Adrenal gland (tissue), 12 donors: ENCODE data around the gene PNPLA7. TPM values are rescaled to one million over a fixed set of nuclear protein-coding genes. Genes with fewer than 3 reads are reported as not detected.
"Not testable (repeated sequence)": the region's sequence is repeated elsewhere in the genome, so short reads cannot be mapped to it uniquely, and the experiment has no call there.

Experiments used
- DNase-seq, 7 donors: peaks; one replicate each; pipeline ENCODE4 v3.0.0-alpha.2; 2019 to 2020
- H3K27ac ChIP-seq, 5 donors: fragments of 200-600 bp; sonication (generic) in 4 of 5; 1 replicate in 3 of 5; 2 replicates in 2 of 5; pipeline versions ENCODE4 v1.5.1 to v1.8.0; 2016 to 2020; ENCODE audit warnings: mild to moderate bottlenecking in 1 of 5
- H3K27me3 ChIP-seq: fragments of 200-600 bp; 2 replicates; pipeline ENCODE4 v1.8.0; 2021
- H3K36me3 ChIP-seq, 2 donors: fragments of 200-600 bp; replicated peaks in 1 of 2; 1 replicate in 1 of 2; 2 replicates in 1 of 2; pipeline versions ENCODE4 v1.5.1 to v1.8.0; 2018 to 2022
- H3K4me1 ChIP-seq, 2 donors: fragments of 200-600 bp; replicated peaks in 1 of 2; 1 replicate in 1 of 2; 2 replicates in 1 of 2; pipeline versions ENCODE4 v1.5.1 to v1.8.0; 2018 to 2021
- H3K4me3 ChIP-seq, 4 donors: fragments of 200-600 bp; sonication (generic) in 3 of 4; one replicate each; pipeline ENCODE4 v1.5.1; 2016 to 2018
- H3K9me3 ChIP-seq, 3 donors: fragments of 200-600 bp; sonication (generic) in 1 of 3; replicated peaks in 1 of 3; 1 replicate in 2 of 3; 2 replicates in 1 of 3; pipeline versions ENCODE4 v1.5.1 to v1.8.0; 2016 to 2021
- CTCF ChIP-seq, 6 experiments: fragments of 450-650 bp in 4 of 6; fragments of 200-600 bp in 2 of 6; sonication (generic) in 1 of 6; IDR thresholded peaks; 1 replicate in 5 of 6; 2 replicates in 1 of 6; pipeline versions ENCODE4 v1.5.1 to v1.8.0; 2016 to 2021; ENCODE audit warnings: antibody characterized with exemption in 6 of 6, mild to moderate bottlenecking in 2 of 6, moderate library complexity in 1 of 6
- POLR2A ChIP-seq, 2 donors: fragments of 450-650 bp; IDR thresholded peaks; one replicate each; pipeline ENCODE4 v1.6.1; 2017; ENCODE audit warnings: antibody characterized with exemption in 2 of 2, mild to moderate bottlenecking in 2 of 2, moderate library complexity in 1 of 2
- WGBS, 4 donors: extraction: QIAGEN DNeasy Blood & Tissue Kit in 2 of 4; methylation state at CpG; one replicate each; pipeline versions ENCODE4 v1.1.5 to v1.1.7; 2013 to 2017; 5-methylcytosine and 5-hydroxymethylcytosine counted together
- intact Hi-C, 2 donors: fragments of 100-400 bp; cut with DNase I; formaldehyde crosslinking; loops; one replicate each; pipeline versions ENCODE4 v1.14.1 to v1.15.0; 2022 to 2023
- polyA plus RNA-seq, 3 donors: library from polyadenylated mRNA; stranded (reverse); fragments of 200-250 nt in 2 of 3; fragments of 350-450 nt in 1 of 3; fragmentation: Illumina TruSeq in 1 of 3; extraction: RNeasy Lipid Tissue Mini Kit (QIAGEN cat#74804) in 1 of 3; gene quantifications; one replicate each; pipeline ENCODE4 v1.2.3, GENCODE V29; 2013 to 2014
- total RNA-seq, 9 donors: library from RNA; depleted of rRNA in 4 of 9; stranded (reverse); fragments of >200 nt in 4 of 9; fragments of 120-200 nt in 1 of 9; fragmentation: NEBNext Ultra II Directional in 1 of 9; extraction: Animal tissue kit (Norgen Biotek cat#: 25700) in 1 of 9; gene quantifications; one replicate each; pipeline versions ENCODE4 v1.1.0 to v1.2.4, GENCODE V29; 2013 to 2023
- donor health status: healthy with polysubstance abuse.
- donor health status: Bipolar disorder and iron deficiency.
- donor health status: DM: yes; HTN: yes; CAD: no.
- donor health status: DM: no; HTN: no; CAD: no.
- donor health status: DM: no; HTN: no; CAD: no.
- donor health status: DM: yes; HTN: yes; CAD: no.

Gene PNPLA7
- total and polyA plus RNA-seq, 12 donors = 0.44 to 64.1 (median 10.8) TPM

- 95 to 97% (median 96%) methylated on average over 18 of the region's 18 CpGs for WGBS, 4 donors
- H3K36me3 ChIP-seq = no peaks in the 10 kb centered on the region
- peaks cover 0 to 5% (median 0%) of the 10 kb centered on the region in 3 donors for H3K9me3 ChIP-seq
- no peak overlapping the region for H3K27ac ChIP-seq
- no peaks in the 10 kb centered on the region for H3K4me1 ChIP-seq
- H3K4me3 ChIP-seq = no peak overlapping the region
- DNase-seq = no peak
- no peak for TF ChIP-seq POLR2A (IDR thresholded peaks at IDR 0.05)
- TF ChIP-seq CTCF (IDR thresholded peaks at IDR 0.05) = no peak
- intact Hi-C loops = no loop called here
- no peaks in the 10 kb centered on the region for H3K27me3 ChIP-seq
Measured at GRCh38 chr9:137474271-137474670, 75.9 kb downstream of the PNPLA7 start.

GRCh38 chr9:137470785-137471184 is 79.4 kb downstream of the PNPLA7 start:
- Histone ChIP-seq H3K4me1 (peaks cover 0 to 3% of the 10 kb centered on the region in 2 donors), H3K4me3 (no peak overlapping the region), H3K36me3 (no peaks in the 10 kb centered on the region), H3K27ac (no peak overlapping the region), H3K9me3 (peaks cover 0 to 4% (median 0%) of the 10 kb centered on the region in 3 donors), H3K27me3 (no peaks in the 10 kb centered on the region)
- intact Hi-C loops = no loop called here
- 70 to 81% (median 77%) methylated on average over 7 of the region's 7 CpGs for WGBS, 4 donors
- no peak for DNase-seq
- TF ChIP-seq CTCF (IDR thresholded peaks at IDR 0.05) (no peak), POLR2A (IDR thresholded peaks at IDR 0.05) (no peak)

GRCh38 chr9:137467896-137468295 is 82.3 kb downstream of the PNPLA7 start:
- H3K4me3 ChIP-seq = no peak overlapping the region
- no peak for TF ChIP-seq CTCF (IDR thresholded peaks at IDR 0.05)
- no peak for TF ChIP-seq POLR2A (IDR thresholded peaks at IDR 0.05)
- H3K4me1 ChIP-seq = peaks cover 0 to 11% of the 10 kb centered on the region in 2 donors
- H3K27me3 ChIP-seq = no peaks in the 10 kb centered on the region
- intact Hi-C loops = no loop called here
- no peaks in the 10 kb centered on the region for H3K9me3 ChIP-seq
- no peaks in the 10 kb centered on the region for H3K36me3 ChIP-seq
- DNase-seq = peak in 1 of 7 donors; percentile 14
- no peak overlapping the region for H3K27ac ChIP-seq
- 96 to 99% (median 98%) methylated on average over 4 to 7 of the region's 7 CpGs for WGBS, 4 donors

GRCh38 chr9:137467161-137467581 is 83.0 kb downstream of the PNPLA7 start:
- 60 to 95% (median 94%) methylated on average over 1 to 16 of the region's 16 CpGs for WGBS, 4 donors
- Histone ChIP-seq H3K36me3 (no peaks in the 10 kb centered on the region), H3K9me3 (no peaks in the 10 kb centered on the region), H3K4me1 (peaks cover 0 to 11% of the 10 kb centered on the region in 2 donors), H3K4me3 (no peak overlapping the region), H3K27ac (no peak overlapping the region), H3K27me3 (no peaks in the 10 kb centered on the region)
- no peak for TF ChIP-seq POLR2A (IDR thresholded peaks at IDR 0.05)
- intact Hi-C loops = no loop called here
- no peak for DNase-seq

GRCh38 chr9:137466389-137467085 is 83.7 kb downstream of the PNPLA7 start:
- H3K27ac ChIP-seq = peak overlapping the region in 1 of 5 donors; percentile 92
- 85 to 93% (median 90%) methylated on average over 35 of the region's 35 CpGs for WGBS, 4 donors
- H3K36me3 ChIP-seq, intact Hi-C loops, H3K4me3 ChIP-seq, H3K27me3 ChIP-seq, H3K9me3 ChIP-seq: not testable (repeated sequence)
- H3K4me1 ChIP-seq = peaks cover 0 to 11% of the 10 kb centered on the region in 2 donors
- DNase-seq = peak in 1 of 7 donors; percentile 12
